Activated T-cell treated with anti-CD3 and anti-CD28 coated beads, Interleukin-2, amount 50 U/mL, for 4 hours (primary cell): Measurements from ENCODE around the gene BTRC. TPM values are rescaled to one million over a fixed set of nuclear protein-coding genes. Genes with fewer than 3 reads are reported as not detected.

Experiments
- ATAC-seq, 2 donors: fragments of 200-7000 bp; cut with Tn5 transposase; one replicate each; pipeline ENCODE4 v1.10.0; 2021
- DNase-seq: peaks from one replicate; pipeline ENCODE4 v3.0.0-alpha.2; 2020
- H3K27me3 Mint-ChIP-seq: one replicate; pipeline ENCODE4 v1.8.0; 2021; ENCODE audit warnings: low read depth, mixed read lengths
- H3K36me3 Mint-ChIP-seq: one replicate; pipeline ENCODE4 v1.8.0; 2022; ENCODE audit warnings: mixed read lengths; ENCODE audit not compliant: insufficient read depth
- H3K4me1 Mint-ChIP-seq: one replicate; pipeline ENCODE4 v1.8.0; 2021; ENCODE audit warnings: low read depth, mixed read lengths
- H3K4me3 Mint-ChIP-seq: one replicate; pipeline ENCODE4 v1.8.0; 2021; ENCODE audit warnings: mild to moderate bottlenecking, moderate library complexity, mixed read lengths
- H3K9me3 Mint-ChIP-seq: one replicate; pipeline ENCODE4 v1.8.0; 2021; ENCODE audit warnings: mixed read lengths
- total RNA-seq, 3 donors: library from RNA; stranded (reverse); gene quantifications; one replicate each; pipeline ENCODE4 v1.2.1, GENCODE V29; 2021

Gene BTRC
- total RNA-seq, 3 donors from 2014 or later, result 14.2 to 19.5 (median 14.8) TPM

GRCh38 chr10:101485207-101485606 lies 131.2 kb downstream of the BTRC start:
- ATAC-seq, result no peak
- H3K4me3 Mint-ChIP-seq, result no peak overlapping the region
- no peaks in the 10 kb centered on the region for H3K9me3 Mint-ChIP-seq
- H3K4me1 Mint-ChIP-seq, result peaks cover 5% of the 10 kb centered on the region
- peaks cover 27% of the 10 kb centered on the region for H3K36me3 Mint-ChIP-seq
- H3K27me3 Mint-ChIP-seq, result no peaks in the 10 kb centered on the region
- no peak for DNase-seq

- DNase-seq (no peak), ATAC-seq (no peak)
- H3K4me3 Mint-ChIP-seq, result no peak overlapping the region
- no peaks in the 10 kb centered on the region for H3K9me3 Mint-ChIP-seq
- H3K36me3 Mint-ChIP-seq, result peaks cover 28% of the 10 kb centered on the region
- H3K27me3 Mint-ChIP-seq, result no peaks in the 10 kb centered on the region
- H3K4me1 Mint-ChIP-seq, result peaks cover 8% of the 10 kb centered on the region
These were observed 132.0 kb downstream of the BTRC start for GRCh38 chr10:101485681-101486554.

GRCh38 chr10:101487399-101487798 lies 133.4 kb downstream of the BTRC start:
- ATAC-seq (no peak), DNase-seq (no peak)
- no peak overlapping the region for H3K4me3 Mint-ChIP-seq
- no peaks in the 10 kb centered on the region for H3K9me3 Mint-ChIP-seq
- peaks cover 8% of the 10 kb centered on the region for H3K4me1 Mint-ChIP-seq
- peaks cover 23% of the 10 kb centered on the region for H3K36me3 Mint-ChIP-seq
- no peaks in the 10 kb centered on the region for H3K27me3 Mint-ChIP-seq

- Mint-ChIP-seq H3K4me1 (peaks cover 8% of the 10 kb centered on the region), H3K27me3 (no peaks in the 10 kb centered on the region), H3K4me3 (no peak overlapping the region), H3K9me3 (no peaks in the 10 kb centered on the region), H3K36me3 (peaks cover 13% of the 10 kb centered on the region)
- DNase-seq, result no peak
- ATAC-seq, result no peak
These were observed 135.4 kb downstream of the BTRC start for GRCh38 chr10:101489355-101489754.

- H3K4me3 Mint-ChIP-seq, result no peak overlapping the region
- no peaks in the 10 kb centered on the region for H3K9me3 Mint-ChIP-seq
- no peaks in the 10 kb centered on the region for H3K27me3 Mint-ChIP-seq
- H3K36me3 Mint-ChIP-seq, result peaks cover 11% of the 10 kb centered on the region
- DNase-seq (no peak), ATAC-seq (no peak)
- H3K4me1 Mint-ChIP-seq, result peaks cover 8% of the 10 kb centered on the region
These were observed 136.1 kb downstream of the BTRC start for GRCh38 chr10:101490026-101490425.

- H3K27me3 Mint-ChIP-seq, result no peaks in the 10 kb centered on the region
- no peaks in the 10 kb centered on the region for H3K9me3 Mint-ChIP-seq
- peaks cover 3% of the 10 kb centered on the region for H3K4me1 Mint-ChIP-seq
- DNase-seq (no peak), ATAC-seq (no peak)
- no peak overlapping the region for H3K4me3 Mint-ChIP-seq
- H3K36me3 Mint-ChIP-seq, result peaks cover 9% of the 10 kb centered on the region
These were observed 138.2 kb downstream of the BTRC start for GRCh38 chr10:101492205-101492604.

- no peak overlapping the region for H3K4me3 Mint-ChIP-seq
- DNase-seq (no peak), ATAC-seq (no peak)
- no peaks in the 10 kb centered on the region for H3K9me3 Mint-ChIP-seq
- peaks cover 3% of the 10 kb centered on the region for H3K4me1 Mint-ChIP-seq
- H3K36me3 Mint-ChIP-seq, result peaks cover 9% of the 10 kb centered on the region
- no peaks in the 10 kb centered on the region for H3K27me3 Mint-ChIP-seq
These were observed 138.8 kb downstream of the BTRC start for GRCh38 chr10:101492814-101493213.

- Mint-ChIP-seq H3K36me3 (peaks cover 9% of the 10 kb centered on the region), H3K27me3 (no peaks in the 10 kb centered on the region), H3K9me3 (no peaks in the 10 kb centered on the region), H3K4me1 (peaks cover 3% of the 10 kb centered on the region), H3K4me3 (no peak overlapping the region)
- no peak for ATAC-seq
- no peak for DNase-seq
These were observed 139.3 kb downstream of the BTRC start for GRCh38 chr10:101493249-101493648.

- H3K4me1 Mint-ChIP-seq, result peaks cover 3% of the 10 kb centered on the region
- H3K4me3 Mint-ChIP-seq, result no peak overlapping the region
- H3K27me3 Mint-ChIP-seq, result no peaks in the 10 kb centered on the region
- no peaks in the 10 kb centered on the region for H3K9me3 Mint-ChIP-seq
- DNase-seq (no peak), ATAC-seq (no peak)
- peaks cover 9% of the 10 kb centered on the region for H3K36me3 Mint-ChIP-seq
These were observed 139.9 kb downstream of the BTRC start for GRCh38 chr10:101493782-101494281.

- Mint-ChIP-seq H3K9me3 (no peaks in the 10 kb centered on the region), H3K36me3 (peaks cover 9% of the 10 kb centered on the region)
- ATAC-seq, result no peak
These were observed 140.7 kb downstream of the BTRC start for GRCh38 chr10:101494650-101495049.

GRCh38 chr10:101495324-101495925 lies 141.5 kb downstream of the BTRC start:
- DNase-seq (no peak), ATAC-seq (no peak)
- Mint-ChIP-seq H3K4me1 (peaks cover 2% of the 10 kb centered on the region), H3K36me3 (peaks cover 7% of the 10 kb centered on the region), H3K9me3 (no peaks in the 10 kb centered on the region), H3K27me3 (no peaks in the 10 kb centered on the region), H3K4me3 (no peak overlapping the region)

More at GRCh38 chr10:101494650-101495049, 140.7 kb downstream of the BTRC start:
- Mint-ChIP-seq H3K4me3 (no peak overlapping the region), H3K27me3 (no peaks in the 10 kb centered on the region), H3K4me1 (peaks cover 3% of the 10 kb centered on the region)
- no peak for DNase-seq

GRCh38 chr10:101504438-101504837 lies 150.5 kb downstream of the BTRC start:
- Mint-ChIP-seq H3K4me1 (no peaks in the 10 kb centered on the region), H3K4me3 (no peak overlapping the region)

GRCh38 chr10:101506829-101507661 lies 153.1 kb downstream of the BTRC start:
- Mint-ChIP-seq H3K36me3 (peaks cover 9% of the 10 kb centered on the region), H3K4me1 (no peaks in the 10 kb centered on the region), H3K4me3 (no peak overlapping the region), H3K9me3 (no peaks in the 10 kb centered on the region), H3K27me3 (no peaks in the 10 kb centered on the region)
- DNase-seq (no peak), ATAC-seq (no peak)

More at GRCh38 chr10:101504438-101504837, 150.5 kb downstream of the BTRC start:
- ATAC-seq (no peak), DNase-seq (no peak)
- Mint-ChIP-seq H3K27me3 (no peaks in the 10 kb centered on the region), H3K9me3 (no peaks in the 10 kb centered on the region), H3K36me3 (no peaks in the 10 kb centered on the region)

- Mint-ChIP-seq H3K9me3 (no peaks in the 10 kb centered on the region), H3K4me3 (no peak overlapping the region), H3K27me3 (no peaks in the 10 kb centered on the region), H3K36me3 (peaks cover 12% of the 10 kb centered on the region), H3K4me1 (no peaks in the 10 kb centered on the region)
- no peak for ATAC-seq
- DNase-seq, result no peak
These were observed 153.9 kb downstream of the BTRC start for GRCh38 chr10:101507828-101508227.
